GM19395 (cell line): ENCODE results near the gene FAM151A.

Experiments used
- ATAC-seq: cut with Tn5 transposase; IDR thresholded peaks from one replicate; pipeline ENCODE4 v1.9.1; 2021; ENCODE audit warnings: mild to moderate bottlenecking, moderate library complexity; ENCODE audit not compliant: unreplicated experiment

The FAM151A gene

GRCh38 chr1:54623216-54624007, at the start of gene FAM151A:
Gene FAM151A (minus strand): TSS chr1:54623525. CDS start chr1:54623395, 130 bp downstream.
- ATAC-seq = no peak

DNA sequence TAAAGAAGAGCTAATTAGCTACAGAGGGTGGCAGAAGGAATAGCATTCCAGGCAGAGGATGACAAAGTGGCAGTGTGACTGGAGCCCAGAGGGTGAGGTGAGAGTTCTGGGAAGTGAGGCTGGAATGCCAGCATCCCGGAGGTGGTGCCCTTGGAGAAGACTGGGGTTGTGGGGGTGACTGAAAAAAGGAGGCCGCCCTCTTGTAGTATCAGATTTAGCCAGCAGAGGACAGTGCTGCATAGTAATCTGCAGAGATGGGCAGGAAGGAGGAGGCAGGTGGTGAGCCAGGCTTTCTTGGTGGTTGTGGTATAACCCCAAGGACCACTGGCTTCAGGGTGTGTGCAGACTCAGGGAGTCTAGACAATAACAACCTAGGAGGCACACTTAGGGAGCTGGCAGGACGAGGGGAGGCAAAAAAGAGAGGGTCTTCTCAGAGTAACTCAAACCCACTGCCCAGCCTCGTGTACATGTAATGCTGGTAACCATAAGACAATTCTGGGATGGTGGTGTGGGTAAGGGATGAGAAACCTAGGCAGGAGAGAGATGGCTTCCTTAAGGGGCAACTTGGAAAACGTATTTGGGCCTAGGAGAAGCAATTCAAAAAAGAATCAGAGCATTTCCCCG, 48.8 kb upstream of the FAM151A start:
- ATAC-seq = no peak

DNA sequence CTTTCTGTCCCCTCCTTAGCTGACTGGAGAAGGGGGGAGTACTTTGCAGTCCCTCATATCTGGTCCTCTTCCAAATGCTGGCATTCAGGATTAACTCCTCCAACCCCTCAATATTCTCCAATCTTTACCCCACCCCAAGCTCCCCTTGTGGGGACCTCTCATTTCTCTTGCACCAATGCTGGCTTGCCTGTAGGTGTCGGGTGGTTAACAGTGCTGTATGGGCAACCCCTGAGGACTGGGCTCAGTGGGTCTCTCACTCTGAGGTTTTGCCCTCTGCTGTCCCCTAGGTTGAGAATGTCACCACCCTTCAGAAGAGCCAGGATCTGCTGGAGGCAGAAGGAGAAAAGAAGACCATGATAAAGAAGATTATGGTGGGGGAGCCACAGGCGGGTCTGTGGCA, 45.2 kb upstream of the FAM151A start:
- no peak for ATAC-seq

- no peak for ATAC-seq
Measured at GRCh38 chr1:54667797-54668196, 44.5 kb upstream of the FAM151A start.

DNA sequence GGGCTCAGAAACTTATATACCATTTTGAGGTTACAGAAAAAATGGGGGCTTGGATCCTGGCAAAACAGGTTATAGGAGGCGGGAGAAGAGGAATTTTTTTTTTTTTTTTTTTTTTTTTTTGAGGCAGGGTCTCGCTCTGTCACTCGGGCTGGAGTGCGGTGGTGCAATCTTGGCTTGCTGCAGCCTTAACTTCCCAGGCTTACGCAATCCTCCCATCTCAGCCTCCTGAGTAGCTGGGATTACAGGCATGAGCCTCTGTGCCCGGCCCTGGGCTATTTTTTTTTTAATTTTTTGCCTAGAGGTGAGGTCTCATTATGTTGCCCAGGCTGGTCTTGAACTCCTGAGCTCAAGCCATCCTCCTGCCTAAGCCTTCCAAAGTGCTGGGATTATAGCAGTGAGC, 43.0 kb upstream of the FAM151A start:
- no peak for ATAC-seq

GRCh38 chr1:54665852-54666251, 42.5 kb upstream of the FAM151A start:
- no peak for ATAC-seq

GRCh38 chr1:54664364-54664763, 41.0 kb upstream of the FAM151A start:
- no peak for ATAC-seq

- ATAC-seq = no peak
Measured at GRCh38 chr1:54663725-54664124, 40.4 kb upstream of the FAM151A start.

GRCh38 chr1:54658164-54658913, 35.0 kb upstream of the FAM151A start:
- no peak for ATAC-seq

- no peak for ATAC-seq
Measured at GRCh38 chr1:54653036-54653435, 29.7 kb upstream of the FAM151A start.

- no peak for ATAC-seq
Measured at GRCh38 chr1:54652168-54652567, 28.8 kb upstream of the FAM151A start.

GRCh38 chr1:54651608-54652007, 28.3 kb upstream of the FAM151A start:
- ATAC-seq = no peak

DNA sequence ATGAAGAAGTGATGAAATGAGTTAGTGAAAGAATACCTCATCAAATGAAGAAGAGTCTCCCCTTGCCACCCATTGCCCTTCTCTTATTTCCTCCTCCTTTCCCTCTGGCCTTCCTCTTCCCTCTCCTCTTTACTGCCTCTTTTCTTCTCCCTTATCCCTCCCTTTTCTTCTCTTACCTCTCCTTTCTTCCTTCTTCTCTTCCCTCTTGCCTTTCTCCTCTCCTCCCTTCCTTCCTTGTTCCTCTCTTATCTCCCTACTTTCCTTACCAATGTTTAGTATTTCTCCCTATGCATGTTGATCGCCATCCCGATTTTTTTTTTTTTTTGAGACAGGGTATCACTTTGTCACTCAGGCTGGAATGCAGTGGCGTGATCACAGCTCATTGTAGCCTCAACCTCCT, 27.1 kb upstream of the FAM151A start:
- ATAC-seq = no peak

- no peak for ATAC-seq
Measured at GRCh38 chr1:54649921-54650320, 26.6 kb upstream of the FAM151A start.

- ATAC-seq = no peak
Measured at GRCh38 chr1:54649130-54649898, 26.0 kb upstream of the FAM151A start.

GRCh38 chr1:54645806-54646676, 22.7 kb upstream of the FAM151A start:
- no peak for ATAC-seq

GRCh38 chr1:54643736-54644135, 20.4 kb upstream of the FAM151A start:
- ATAC-seq = no peak

DNA sequence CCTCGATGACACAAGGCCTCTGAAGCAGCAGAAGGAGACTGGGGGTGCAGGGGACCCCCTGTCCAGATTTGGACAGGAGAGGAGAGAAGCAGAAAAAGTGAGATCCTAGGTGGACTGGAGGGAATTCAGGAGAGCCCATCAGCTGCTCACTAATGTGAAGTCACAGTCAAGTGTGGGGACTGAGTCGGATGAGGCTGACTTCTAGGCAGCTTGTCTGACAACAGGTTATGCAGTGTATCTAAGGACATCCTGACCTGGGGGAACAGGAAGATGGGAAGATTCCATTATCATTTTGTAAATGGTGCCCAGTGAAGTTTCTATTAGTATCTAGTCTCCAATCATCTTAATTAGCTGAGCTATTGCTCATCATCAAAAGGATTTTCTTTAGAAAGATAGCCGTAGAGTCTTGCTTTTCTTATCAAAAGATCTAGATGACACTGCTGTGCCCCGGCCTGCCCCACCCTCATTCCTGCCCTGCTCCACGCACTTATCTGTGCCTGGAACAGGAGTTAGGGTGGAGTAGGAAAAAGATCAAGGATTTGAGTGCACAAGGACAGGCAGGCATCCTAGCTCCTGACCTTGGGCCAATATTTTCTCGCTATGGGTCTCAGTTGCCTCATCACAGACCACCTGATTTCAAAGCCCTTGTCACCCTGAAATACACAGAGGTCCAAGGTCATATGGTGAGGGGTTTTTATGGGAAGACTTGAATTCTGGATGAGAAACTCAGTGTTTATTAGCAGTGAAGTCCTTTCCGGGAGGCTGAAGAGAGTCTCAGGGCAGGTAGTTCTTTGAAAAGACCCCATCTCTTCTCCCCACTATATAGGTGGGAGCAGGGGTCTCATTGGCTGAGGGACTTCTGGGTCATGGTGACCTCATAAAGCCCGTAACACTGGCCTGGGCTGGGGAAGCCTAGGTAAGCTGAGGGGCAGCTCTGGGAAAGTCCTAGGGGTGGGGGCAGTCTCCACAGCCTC, 17.8 kb upstream of the FAM151A start, which contains the start of gene MROH7:
Gene MROH7, plus strand, starts transcription at position 924 of the 974 bp plus-strand sequence. CDS start 11,141 bp downstream, outside the sequence.
- no peak for ATAC-seq

DNA sequence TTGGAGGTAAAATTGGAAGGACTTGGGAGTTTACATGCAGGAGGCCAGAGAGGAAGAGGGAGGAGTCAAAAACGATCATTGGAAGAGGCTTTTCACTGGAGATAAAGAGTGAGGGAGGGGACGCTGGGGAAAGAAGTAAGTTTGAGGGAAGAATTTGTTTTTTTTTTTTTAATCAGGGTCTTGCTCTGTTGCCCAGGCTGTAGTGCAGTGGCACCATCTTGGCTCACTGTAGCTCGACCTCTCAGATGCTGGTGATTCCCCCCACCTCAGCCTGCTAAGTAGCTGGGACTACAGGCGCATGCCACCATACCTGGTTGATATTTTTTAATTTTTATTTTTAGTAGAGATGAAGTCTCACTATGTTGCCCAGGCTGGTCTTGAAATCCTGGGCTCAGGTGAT, 17.0 kb upstream of the FAM151A start:
- no peak for ATAC-seq
